HepG2 (cell line): ENCODE measurements around the gene MAP3K14. TPM values are rescaled to one million over a fixed set of nuclear protein-coding genes. Genes with fewer than 3 reads are reported as not detected.
A peak's percentile ranks its signal among the peaks of the same experiment; 100 is the strongest.

Experiments used
- AGO1 ChIP-seq: fragments of 200-400 bp; formaldehyde crosslinking; IDR thresholded peaks from 2 replicates; pipeline ENCODE4 v1.6.1; 2017; ENCODE audit warnings: mild to moderate bottlenecking, low read depth, low read length, moderate library complexity; ENCODE audit not compliant: poor library complexity, severe bottlenecking
- CENPT ChIP-seq: sonication (generic); formaldehyde crosslinking; IDR thresholded peaks from 2 replicates; pipeline ENCODE4 v1.8.0; 2022; ENCODE audit warnings: low read depth, mild to moderate bottlenecking, moderate library complexity, missing genetic modification reagents
- CREBL2 ChIP-seq: sonication (generic); formaldehyde crosslinking; IDR thresholded peaks from 2 replicates; pipeline ENCODE4 v1.8.1; 2023; ENCODE audit warnings: missing genetic modification reagents, mild to moderate bottlenecking, borderline replicate concordance
- ESRRA ChIP-seq: sonication (generic); formaldehyde crosslinking; IDR thresholded peaks from 2 replicates; pipeline ENCODE4 v1.5.1; 2020; ENCODE audit warnings: mild to moderate bottlenecking, low read depth, missing genetic modification reagents
- FOXA3 ChIP-seq: IDR thresholded peaks from 2 replicates; pipeline ENCODE4 v1.6.1; 2016; ENCODE audit warnings: missing genetic modification reagents, missing compliant biosample characterization
- LCORL ChIP-seq, 2 experiments: fragments of 450-650 bp in 1 of 2; sonication (generic) in 1 of 2; formaldehyde crosslinking in 1 of 2; IDR thresholded peaks; 2 replicates each; pipeline versions ENCODE4 v1.5.0 to v1.6.1; 2017 to 2020; ENCODE audit warnings: antibody characterized with exemption in 1 of 2, missing genetic modification reagents in 1 of 2
- MAX ChIP-seq: IDR thresholded peaks from 2 replicates; pipeline ENCODE4 v1.6.1; 2012; ENCODE audit warnings: inconsistent platforms
- MTA1 ChIP-seq: sonication (generic); formaldehyde crosslinking; IDR thresholded peaks from 2 replicates; pipeline ENCODE4 v1.4.0; 2020; ENCODE audit warnings: missing genetic modification reagents, mild to moderate bottlenecking, borderline replicate concordance
- MXD3 ChIP-seq: IDR thresholded peaks from 2 replicates; pipeline ENCODE4 v1.6.1; 2016; ENCODE audit warnings: mild to moderate bottlenecking, missing biosample characterization, missing genetic modification reagents
- MYC ChIP-seq: sonication (generic); formaldehyde crosslinking; IDR thresholded peaks from 2 replicates; pipeline ENCODE4 v1.9.0; 2021; ENCODE audit warnings: missing genetic modification reagents, borderline replicate concordance
- MYPOP ChIP-seq: sonication (generic); formaldehyde crosslinking; IDR thresholded peaks from 2 replicates; pipeline ENCODE4 v1.8.1; 2023; ENCODE audit warnings: mild to moderate bottlenecking, moderate library complexity, missing genetic modification reagents
- REPIN1 ChIP-seq: sonication (generic); formaldehyde crosslinking; IDR thresholded peaks from 2 replicates; pipeline ENCODE4 v1.8.0; 2022; ENCODE audit warnings: missing genetic modification reagents, low read depth, mild to moderate bottlenecking, borderline replicate concordance
- RFX1 ChIP-seq: fragments of 450-650 bp; IDR thresholded peaks from 2 replicates; pipeline ENCODE4 v1.6.1; 2017
- RNF2 ChIP-seq: fragments of 450-650 bp; conservative IDR thresholded peaks from 2 replicates; pipeline ENCODE4 v1.6.1; 2016; ENCODE audit warnings: low read depth
- SOX13 ChIP-seq, 3 experiments: fragments of 450-650 bp in 1 of 3; sonication (generic) in 1 of 3; formaldehyde crosslinking in 1 of 3; IDR thresholded peaks in 2 of 3; conservative IDR thresholded peaks in 1 of 3; 2 replicates each; pipeline versions ENCODE4 v1.5.0 to v1.6.1; 2016 to 2020; ENCODE audit warnings: antibody characterized with exemption in 1 of 3, mild to moderate bottlenecking in 1 of 3, missing compliant biosample characterization in 1 of 3, missing genetic modification reagents in 1 of 3, moderate library complexity in 1 of 3
- STAG1 ChIP-seq: sonication (generic); formaldehyde crosslinking; IDR thresholded peaks from 2 replicates; pipeline ENCODE4 v1.4.0; 2020; ENCODE audit warnings: missing genetic modification reagents
- TEAD3 ChIP-seq: optimal IDR thresholded peaks from 2 replicates; pipeline ENCODE3; 2016; ENCODE audit warnings: borderline replicate concordance
- ZNF143 ChIP-seq: sonication (generic); formaldehyde crosslinking; IDR thresholded peaks from 2 replicates; pipeline ENCODE4 v1.4.0; 2020; ENCODE audit warnings: missing genetic modification reagents
- ZNF207 ChIP-seq: fragments of 450-650 bp; IDR thresholded peaks from 2 replicates; pipeline ENCODE4 v1.6.1; 2016; ENCODE audit warnings: antibody characterized with exemption, borderline replicate concordance
- ZNF3 ChIP-seq: IDR thresholded peaks from 2 replicates; pipeline ENCODE4 v1.7.0; 2017; ENCODE audit warnings: inconsistent platforms
- ZNF451 ChIP-seq: sonication (generic); formaldehyde crosslinking; IDR thresholded peaks from 2 replicates; pipeline ENCODE4 v1.5.0; 2020; ENCODE audit warnings: mild to moderate bottlenecking, missing genetic modification reagents
- ZNF570 ChIP-seq: sonication (generic); formaldehyde crosslinking; IDR thresholded peaks from 2 replicates; pipeline ENCODE4 v1.4.0; 2020; ENCODE audit warnings: mild to moderate bottlenecking, missing genetic modification reagents, borderline replicate concordance
- ZNF687 ChIP-seq: sonication (generic); formaldehyde crosslinking; IDR thresholded peaks from 2 replicates; pipeline ENCODE4 v1.5.1; 2020; ENCODE audit warnings: mild to moderate bottlenecking, missing genetic modification reagents, moderate library complexity
- polyA plus RNA-seq, 8 experiments: library from polyadenylated mRNA; depleted of rRNA in 3 of 8; stranded (reverse) in 7 of 8; unstranded in 1 of 8; fragments of >200 nt; fragmentation: Illumina TruSeq in 4 of 8; extraction: Trizol in 4 of 8; gene quantifications; 2 replicates each; pipeline versions ENCODE4 v1.2.1 to v1.2.3, GENCODE V29; 2011 to 2016; ENCODE audit warnings: low read depth in 4 of 8, missing spikeins in 1 of 8, mixed read lengths in 1 of 8; ENCODE audit not compliant: insufficient read depth in 1 of 8
- total RNA-seq, 5 experiments: library from RNA; depleted of rRNA; stranded (reverse); fragments of >200 nt; fragmentation: Illumina TruSeq; extraction: Trizol; gene quantifications; 2 replicates each; pipeline ENCODE4 v1.2.3, GENCODE V29; 2016; ENCODE audit warnings: low read depth in 1 of 5

MAP3K14 gene
- total and polyA plus RNA-seq, 2 of the 13 experiments (the other 11 are each of a cell fraction or from before 2014, with no cell fraction given): 2.6 TPM

GRCh38 chr17:45293413-45294211 is 23.2 kb downstream of the MAP3K14 start (continued):
- TF ChIP-seq ZNF687 (peak; percentile 51), REPIN1 (CRISPR knock-in tag) (peak; percentile 76; the same call in 1 of the 2 replicates), RNF2 (0 out of 2 replicates have a peak, but pooled peaks have one; percentile 48), MYPOP (CRISPR knock-in tag) (no peak), AGO1 (no peak), TEAD3 (CRISPR knock-in tag) (peak; percentile 9), CREBL2 (no peak), ZNF451 (CRISPR knock-in tag) (0 out of 2 replicates have a peak, but pooled peaks have one; percentile 61), ZNF3 (no peak), MXD3 (CRISPR knock-in tag) (no peak; the same call in 1 of the 2 replicates), ESRRA (peak; percentile 76; the same call in 1 of the 2 replicates), ZNF207 (no peak), RFX1 (no peak), ZNF143 (CRISPR knock-in tag) (no peak), MTA1 (0 out of 2 replicates have a peak, but pooled peaks have one; percentile 52), SOX13 (IDR thresholded peaks at IDR 0.05) (no peak), SOX13 (CRISPR knock-in tag; conservative IDR thresholded peaks at IDR 0.05 in 1 of 2, IDR thresholded peaks at IDR 0.05 in 1 of 2) (0 out of 4 replicates have a peak, but pooled peaks of 1 of the 2 experiments have one; percentile 19), FOXA3 (CRISPR knock-in tag) (no peak), MAX (peak; percentile 83), MYC (no peak; the same call in 1 of the 2 replicates), ZNF570 (CRISPR knock-in tag) (no peak), LCORL (IDR thresholded peaks at IDR 0.05) (peak; percentile 61), LCORL (CRISPR knock-in tag; IDR thresholded peaks at IDR 0.05) (peak; percentile 67), CENPT (no peak), STAG1 (0 out of 2 replicates have a peak, but pooled peaks have one; percentile 2)
